SW 1271 (cell line): Measurements from ENCODE around the gene FAT3.
A peak's percentile ranks its signal among the peaks of the same experiment; 100 is the strongest.

Experiments used
- DNase-seq, 2 experiments: peaks; one replicate each; lab custom pipeline; 2025; lab: John Stamatoyannopoulos, UW

Gene FAT3

DNA sequence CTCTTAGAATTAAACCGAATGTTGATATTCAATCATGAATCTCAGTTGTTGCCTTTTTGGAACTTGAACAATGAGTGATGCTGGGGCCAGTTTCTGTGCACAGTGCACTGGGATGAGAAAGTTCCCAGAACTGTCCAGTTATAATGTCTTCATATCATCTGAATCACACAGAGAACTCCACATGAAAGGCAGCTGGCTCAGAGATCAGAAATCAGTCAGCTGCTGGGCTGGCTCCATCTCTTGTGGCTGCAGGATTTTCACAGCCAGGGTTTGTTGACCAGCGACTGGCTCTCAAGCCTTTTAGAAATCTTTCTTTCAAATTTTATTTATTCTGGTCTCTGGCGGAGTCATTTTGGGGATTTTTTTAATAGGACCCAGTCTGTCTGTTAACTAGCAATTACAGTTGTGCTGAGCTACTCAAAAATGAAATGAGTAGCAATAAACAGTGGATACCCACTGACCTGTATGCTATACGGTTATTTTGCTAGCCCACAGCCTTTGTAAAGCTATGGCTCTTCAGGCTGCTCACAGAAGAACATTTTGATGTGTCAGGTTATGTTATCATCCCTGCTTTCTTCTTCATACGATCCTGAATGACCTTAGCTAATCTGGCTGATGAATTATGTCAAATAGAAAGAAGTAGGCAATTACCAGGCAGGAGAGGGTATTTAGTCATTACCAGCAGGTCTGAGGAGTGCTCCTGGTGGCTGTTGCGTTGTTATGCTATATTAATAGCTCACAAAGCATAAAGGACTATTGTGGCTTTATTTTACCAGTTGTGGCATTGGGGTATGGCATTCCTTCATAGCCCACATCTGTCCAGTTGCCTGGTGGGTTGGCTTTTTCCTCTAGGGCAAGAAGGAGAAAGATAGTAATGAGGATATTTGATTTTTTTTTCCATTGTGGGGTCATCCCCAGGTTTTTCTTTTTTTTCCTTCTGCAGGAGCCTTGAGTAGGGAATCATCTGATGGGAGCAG, 3.6 kb downstream of the FAT3 start:
- DNase-seq, result no peak

DNA sequence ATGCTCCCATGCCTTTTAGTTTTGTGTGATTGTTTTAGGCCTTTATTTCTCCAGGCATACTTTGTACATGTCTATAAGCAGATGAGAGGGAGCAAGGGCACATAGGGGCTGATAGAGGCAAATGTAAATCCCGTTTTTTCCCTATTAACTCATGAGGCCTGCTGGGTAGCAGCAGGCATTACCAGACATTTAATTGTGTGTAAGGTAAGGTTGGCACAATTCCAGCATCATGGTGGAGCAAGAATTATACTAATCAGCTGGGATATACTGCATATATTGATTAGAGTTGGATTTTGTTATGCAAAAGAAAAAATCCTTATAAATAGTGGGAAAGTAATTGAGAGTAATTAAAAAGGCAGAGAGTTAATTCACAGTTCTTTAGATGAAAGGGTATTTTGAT, 12.2 kb downstream of the FAT3 start:
- no peak for DNase-seq

DNA sequence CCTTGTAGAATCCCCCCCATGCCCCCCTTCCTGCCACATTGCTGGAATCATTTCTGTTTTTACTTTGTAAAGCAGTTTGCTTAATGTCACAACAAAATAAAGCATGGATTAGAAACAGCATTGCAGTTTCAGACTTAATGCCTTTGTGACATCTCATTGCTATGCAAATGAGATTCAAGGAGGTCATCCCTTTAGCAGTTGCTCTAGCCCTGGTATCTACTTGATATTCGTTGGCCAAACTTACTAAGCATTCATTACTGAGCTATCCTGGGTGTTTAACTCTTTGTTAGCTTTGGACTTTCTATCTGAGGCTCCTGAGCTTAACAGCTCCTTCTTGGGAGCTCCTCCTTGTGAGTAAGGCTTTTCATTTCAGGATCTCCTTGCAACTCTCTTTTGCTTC, 16.3 kb downstream of the FAT3 start:
- no peak for DNase-seq

DNA sequence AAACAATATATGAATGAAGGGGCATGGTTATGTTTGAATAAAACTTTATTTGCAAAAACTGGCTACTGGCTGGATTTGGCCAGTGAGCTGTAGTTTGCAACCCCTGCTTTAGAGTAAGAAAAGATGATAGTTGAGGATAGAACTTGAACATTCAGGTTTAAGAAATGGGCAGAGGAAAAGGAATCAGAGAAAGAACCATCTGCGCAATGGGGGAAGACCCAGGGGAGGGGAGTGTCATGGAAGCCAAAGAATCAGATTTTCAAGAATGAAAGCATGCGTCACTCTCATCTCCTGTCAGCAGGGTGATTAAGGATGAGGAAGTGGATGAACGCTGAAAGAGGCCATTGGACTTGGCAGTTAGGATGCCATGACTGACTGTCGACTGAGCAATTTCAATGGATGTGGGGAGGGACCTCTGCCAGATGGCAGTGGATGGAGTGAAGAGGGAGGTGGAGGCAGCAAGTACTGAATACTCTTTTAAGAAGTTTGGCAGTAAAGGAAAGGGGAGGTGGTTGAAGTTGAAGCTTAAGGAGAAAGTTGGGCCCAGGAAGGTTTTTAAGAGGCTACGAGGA, 21.2 kb downstream of the FAT3 start:
- DNase-seq, result no peak

DNA sequence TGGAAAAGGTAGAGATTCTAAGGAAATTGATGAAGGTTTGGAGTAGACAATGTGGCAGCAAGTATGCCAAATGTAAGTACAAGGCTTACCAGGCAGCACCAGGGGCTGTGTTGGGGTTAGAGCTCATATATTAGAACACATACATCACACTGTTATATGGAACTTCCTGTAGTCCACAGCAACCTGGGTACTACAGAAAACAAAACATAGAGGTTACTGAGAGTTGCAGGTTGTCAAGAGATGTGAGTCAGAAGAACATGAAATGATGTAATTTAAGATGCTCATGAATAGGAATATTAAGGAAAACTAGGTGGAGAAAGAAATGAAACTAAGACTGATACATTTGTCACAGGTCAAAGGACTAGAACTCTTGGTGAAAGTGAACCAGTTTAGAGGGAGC, 22.0 kb downstream of the FAT3 start:
- DNase-seq, result no peak

DNA sequence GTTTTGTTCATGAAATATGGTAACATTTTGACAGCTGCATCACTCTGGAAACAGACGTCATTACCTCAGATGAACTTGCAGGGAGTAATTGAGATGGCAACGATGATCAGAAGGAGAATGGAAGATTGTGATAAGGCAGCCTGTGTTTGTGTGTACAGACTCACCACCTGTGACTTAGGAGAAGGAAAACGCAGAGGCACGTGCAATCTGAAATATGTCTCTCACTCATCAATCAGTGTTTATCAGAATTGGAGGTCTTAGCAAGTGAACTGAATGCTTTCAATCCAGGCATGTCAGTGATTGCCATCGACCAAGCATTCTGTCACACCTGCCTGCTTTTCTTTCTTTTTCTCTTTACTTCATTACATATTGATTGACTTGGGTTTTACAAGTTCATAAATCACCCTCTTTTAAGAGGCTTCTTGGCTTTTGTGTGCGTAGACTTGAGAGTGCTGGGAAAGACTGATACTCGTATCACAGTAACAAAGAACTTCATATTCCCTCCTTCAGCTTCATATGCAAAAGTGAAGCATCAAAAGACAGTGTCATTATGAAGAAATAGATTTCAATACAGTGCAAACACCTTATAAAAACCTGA, 24.6 kb downstream of the FAT3 start:
- DNase-seq, result no peak

DNA sequence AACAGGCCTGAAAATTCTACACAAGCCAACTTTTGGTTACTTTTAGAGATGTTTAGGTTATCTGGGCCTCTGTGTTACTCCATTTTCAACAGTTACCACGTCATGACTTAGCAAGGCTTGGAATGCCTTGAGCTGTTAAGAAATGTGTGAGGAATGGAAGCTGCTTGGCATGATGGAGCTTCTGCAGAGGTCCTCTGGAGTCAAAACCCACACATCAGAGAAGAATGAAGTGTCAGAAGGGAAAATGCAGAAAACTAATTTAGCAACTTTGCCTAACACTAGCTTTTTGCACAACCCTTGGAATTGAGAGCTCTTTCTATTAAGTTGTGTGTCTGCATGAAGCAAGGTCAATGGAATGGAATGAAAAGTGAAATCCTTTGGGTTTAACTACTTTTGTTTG, 27.4 kb downstream of the FAT3 start:
- no peak for DNase-seq

DNA sequence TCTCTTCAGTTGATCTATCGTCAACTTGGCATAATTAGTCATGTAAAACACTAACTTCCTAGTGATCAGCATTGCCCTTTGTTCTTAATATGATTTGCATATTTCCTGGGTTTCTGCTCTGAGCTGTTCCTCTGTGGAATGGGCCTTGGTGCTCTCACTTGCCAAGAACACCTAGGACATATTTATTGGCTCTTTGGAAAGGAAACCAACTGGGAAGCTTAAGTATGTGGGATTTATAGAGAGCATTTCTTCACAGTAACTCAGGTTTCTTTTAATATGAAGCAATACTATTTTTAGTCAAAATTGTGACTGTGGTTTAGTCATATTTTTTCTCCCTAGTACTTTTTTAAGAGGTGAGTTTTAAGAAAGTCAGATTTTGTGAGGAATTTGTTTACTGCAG, 28.8 kb downstream of the FAT3 start:
- DNase-seq, result no peak

DNA sequence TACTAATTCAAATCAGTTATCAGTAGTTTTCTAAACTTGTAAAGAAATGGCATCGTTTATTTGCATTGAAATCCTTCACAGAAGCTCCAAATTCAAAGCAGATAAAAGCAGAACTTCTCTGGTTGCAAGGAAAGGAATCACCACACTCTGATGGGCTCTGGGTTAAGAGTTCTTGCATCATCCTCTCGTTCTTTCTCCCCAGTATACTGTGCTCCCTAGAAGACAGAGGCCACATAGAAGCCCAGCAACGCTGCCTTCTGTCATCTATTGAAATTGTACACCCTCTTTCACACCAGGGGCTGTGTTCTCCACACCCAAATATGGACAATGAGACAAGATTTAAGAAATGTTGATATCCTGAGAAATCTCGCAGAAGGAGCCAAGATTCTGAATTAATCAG, 29.3 kb downstream of the FAT3 start:
- no peak for DNase-seq

DNA sequence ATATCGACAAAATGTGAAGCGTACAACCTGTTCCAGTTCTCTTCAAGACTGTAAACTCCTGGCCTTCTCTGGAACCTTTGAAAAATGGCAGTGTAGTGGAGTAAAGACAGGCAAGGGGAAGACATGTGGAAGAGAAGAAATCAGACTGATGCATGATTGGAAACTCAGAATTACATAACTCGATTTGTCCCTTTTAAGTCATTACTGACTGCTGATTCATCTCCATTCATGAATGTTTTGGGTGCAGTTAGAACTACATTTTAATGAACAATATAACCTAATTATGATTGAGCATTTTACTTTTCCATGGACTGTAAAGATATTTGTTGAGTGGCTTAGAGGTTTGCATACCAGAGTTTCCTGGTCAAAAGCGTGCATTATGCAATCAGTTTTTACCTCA, 32.9 kb downstream of the FAT3 start:
- no peak for DNase-seq

DNA sequence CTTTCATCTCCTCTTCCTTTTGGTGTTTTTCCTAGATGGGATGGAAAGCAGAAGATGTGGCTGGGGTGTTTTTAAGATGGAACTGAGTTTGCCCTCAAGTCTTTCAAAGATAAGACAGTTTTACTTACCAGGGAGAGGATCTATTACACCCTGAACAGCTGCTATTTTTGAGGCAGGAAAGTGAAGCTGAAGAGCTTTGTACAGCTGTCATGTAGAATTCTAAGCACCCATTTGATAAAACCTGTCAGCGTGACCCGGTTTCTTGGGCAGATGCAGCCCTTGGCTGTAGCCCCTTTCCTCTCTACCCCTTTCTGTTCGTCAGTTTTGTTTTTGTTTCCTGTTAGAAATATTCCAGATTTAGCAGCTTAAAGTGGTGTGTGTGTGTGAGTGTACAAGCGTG, 35.2 kb downstream of the FAT3 start:
- DNase-seq, result no peak

DNA sequence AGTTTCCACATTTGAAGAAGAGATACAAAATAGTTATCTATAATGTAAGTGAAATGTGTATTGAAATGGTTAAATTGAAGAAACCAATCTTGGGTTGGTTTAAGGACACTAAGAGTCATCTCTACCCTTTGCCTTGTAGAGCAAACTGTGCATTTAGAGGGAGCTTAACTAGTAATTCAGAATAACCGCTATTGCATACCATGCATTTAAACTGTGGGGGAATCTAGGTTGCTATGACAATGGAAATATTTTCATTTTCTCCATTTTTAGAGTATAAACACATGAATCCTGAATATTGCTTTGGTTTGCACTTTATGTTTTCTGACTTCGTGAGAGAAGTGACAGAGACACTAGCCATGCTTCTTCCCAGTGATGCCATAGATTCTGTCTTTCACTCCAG, 39.7 kb downstream of the FAT3 start:
- no peak for DNase-seq

DNA sequence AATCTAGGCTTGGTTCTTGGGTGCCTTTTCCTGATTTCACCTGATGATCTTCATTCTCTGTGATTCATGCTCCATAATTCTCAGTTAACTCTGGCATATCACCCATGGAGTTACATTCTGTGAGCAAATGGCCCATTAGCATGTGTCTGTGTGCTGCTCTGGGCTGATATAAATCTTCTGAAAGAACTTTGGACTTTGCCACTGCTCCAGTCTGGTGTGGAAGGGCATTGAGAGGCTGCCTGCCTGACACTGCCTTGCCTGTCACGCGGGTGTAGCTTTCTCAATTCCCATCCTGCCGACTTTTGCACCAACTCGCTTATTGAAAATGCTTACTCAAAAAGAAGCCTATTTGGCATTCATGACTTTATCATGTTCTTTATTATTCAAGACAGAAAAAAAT, 42.2 kb downstream of the FAT3 start:
- no peak for DNase-seq

DNA sequence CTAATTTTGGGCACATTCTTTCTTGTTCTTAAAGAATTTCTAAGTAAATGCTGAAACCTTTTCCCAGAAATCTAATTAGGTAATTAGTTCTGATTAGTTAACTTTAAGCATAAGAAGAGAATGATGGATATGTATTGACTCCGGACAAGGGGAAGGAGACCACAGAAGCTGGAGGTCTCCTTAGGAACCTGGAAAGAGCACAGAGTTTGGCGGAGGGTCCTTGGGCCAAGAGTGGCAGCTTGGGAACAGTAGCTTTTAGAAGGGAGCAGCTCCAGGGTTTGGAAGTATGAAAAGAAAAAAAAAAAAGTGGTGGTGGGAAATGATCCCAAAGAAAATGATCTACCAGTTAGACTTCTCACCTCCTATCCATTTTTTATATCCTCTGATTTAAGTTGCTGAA, 42.7 kb downstream of the FAT3 start:
- DNase-seq, result no peak

DNA sequence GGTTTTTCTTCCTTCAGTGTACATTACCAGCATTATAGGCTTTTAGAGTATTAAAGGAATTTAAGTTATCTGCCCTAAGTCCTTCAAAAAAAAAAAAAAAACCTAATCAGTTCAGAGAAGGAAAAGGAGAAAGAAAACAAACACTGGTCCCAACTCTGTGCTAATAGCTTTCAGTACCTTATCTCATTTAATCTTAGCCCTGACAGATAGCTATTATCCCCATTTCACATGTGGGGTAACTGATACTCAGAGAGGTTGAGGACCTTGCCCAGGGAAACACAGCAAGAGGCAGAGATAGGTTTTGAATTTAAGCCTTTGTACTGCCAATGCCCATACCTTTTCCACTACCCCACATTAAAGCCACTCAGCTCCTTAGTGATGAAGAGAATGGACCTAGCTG, 43.4 kb downstream of the FAT3 start:
- no peak for DNase-seq

DNA sequence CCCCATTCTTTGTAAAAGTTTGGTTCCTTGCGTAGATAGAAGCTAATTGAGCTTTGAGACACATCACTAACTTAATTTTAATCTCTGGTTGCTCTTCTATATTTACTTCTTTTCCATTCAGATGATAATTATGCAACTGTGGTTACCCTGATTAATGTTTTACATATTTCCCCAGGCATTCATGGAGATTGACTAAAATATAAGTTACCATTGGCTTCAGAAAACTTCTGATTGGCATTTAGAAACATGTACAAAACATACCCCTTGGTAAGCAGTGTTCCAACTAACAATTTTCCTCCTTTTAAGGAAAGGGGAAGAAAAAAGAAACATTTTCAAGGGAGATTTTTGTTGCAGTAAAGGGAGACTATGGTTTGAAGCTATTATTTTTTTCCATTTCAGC, 43.9 kb downstream of the FAT3 start:
- no peak for DNase-seq

DNA sequence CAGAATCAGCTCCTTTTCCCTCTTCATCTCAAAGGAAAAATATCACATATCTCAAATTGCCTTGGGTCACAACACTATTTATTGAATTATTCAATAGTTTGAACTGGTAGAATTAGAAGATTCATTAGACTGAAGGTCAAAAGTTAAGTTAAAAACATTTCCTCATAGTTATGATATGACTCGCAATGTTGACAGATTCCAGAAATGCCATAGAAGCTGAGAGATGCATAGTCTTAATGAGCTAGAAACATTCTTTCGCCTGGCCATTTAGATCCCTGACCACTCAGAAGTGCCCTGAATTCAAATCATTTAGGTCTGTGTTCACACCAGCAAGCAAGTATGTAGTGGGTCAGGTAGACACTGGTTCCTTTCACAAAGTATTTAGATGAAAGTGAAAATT, 44.4 kb downstream of the FAT3 start:
- DNase-seq, result peak in 1 of 2 experiments; percentile 74

DNA sequence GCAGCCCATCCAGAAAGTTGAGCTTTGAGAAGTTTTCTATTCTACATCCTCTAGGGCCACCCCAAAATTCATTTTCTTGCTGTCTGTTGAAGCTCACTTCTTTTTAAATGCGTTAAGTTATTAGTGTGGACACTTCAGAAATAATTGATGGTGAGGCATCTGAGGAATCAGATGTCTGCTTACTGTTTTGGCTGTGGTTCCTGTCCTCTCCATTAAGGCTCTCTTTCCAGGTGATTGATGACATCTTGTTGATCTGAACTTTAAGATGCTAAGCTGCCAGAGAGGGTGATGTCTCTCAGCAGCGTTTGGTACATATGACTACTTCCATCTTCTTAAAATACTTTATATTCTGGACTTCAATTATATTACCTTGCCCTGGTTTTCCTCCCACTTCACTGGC, 45.2 kb downstream of the FAT3 start:
- DNase-seq, result no peak

DNA sequence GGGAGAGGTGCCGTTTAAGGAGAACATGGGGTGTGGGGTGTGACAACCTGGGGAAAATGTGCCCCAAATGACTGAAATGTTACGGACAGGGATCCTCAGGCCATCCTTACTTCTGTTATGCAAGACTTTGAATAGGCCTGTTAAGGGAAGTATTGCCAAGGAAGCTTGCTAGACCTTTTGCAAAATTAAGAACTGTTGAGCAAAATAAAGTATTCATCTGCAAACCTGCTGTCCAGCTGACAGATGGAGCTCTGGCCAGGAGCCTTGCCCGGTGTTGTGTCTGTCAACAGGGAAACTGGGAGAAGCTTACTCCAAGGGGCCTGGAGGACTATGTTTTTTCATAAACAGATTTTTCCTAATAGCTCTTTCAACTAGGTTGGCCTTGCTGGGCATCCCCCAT, 48.0 kb downstream of the FAT3 start:
- DNase-seq, result no peak
